H1 (cell line): ENCODE data around the gene NRXN3. TPM values are rescaled to one million over a fixed set of nuclear protein-coding genes. Genes with fewer than 3 reads are reported as not detected.
A peak's percentile ranks its signal among the peaks of the same experiment; 100 is the strongest.

Experiments
- CTCF ChIA-PET: fragments of 300-600 bp; sonication (Branson Sonifier 250); formaldehyde crosslinking; loops from one replicate; lab custom pipeline; 2021; ENCODE audit not compliant: partially characterized antibody; lab: Charles Lee
- POLR2A ChIA-PET: fragments of 300-600 bp; sonication (Branson Sonifier 250); formaldehyde crosslinking; loops from one replicate; lab custom pipeline; 2021; ENCODE audit warnings: inconsistent platforms; ENCODE audit not compliant: partially characterized antibody; lab: Charles Lee
- DNase-seq, 2 experiments: peaks; one replicate each; pipeline versions ENCODE4 v3.0.0 to v3.0.0-alpha.2; 2010 to 2022; ENCODE audit warnings: low spot score in 2 of 2, low read depth in 1 of 2, mixed read lengths in 1 of 2
- FAIRE-seq: peaks from 2 replicates; lab custom pipeline; 2011; peaks lifted over from hg19 to GRCh38; lab: Jason Lieb, UNC
- H2AFZ ChIP-seq: 2 replicates; pipeline ENCODE4 v1.8.1; 2012; ENCODE audit warnings: low read length, inconsistent platforms
- H2AK5ac ChIP-seq: 2 replicates; pipeline ENCODE4 v1.6.1; 2013; ENCODE audit warnings: low read depth, low read length
- H2BK120ac ChIP-seq: replicated peaks from 2 replicates; pipeline ENCODE3; 2013; ENCODE audit warnings: low read depth, low read length, inconsistent platforms
- H2BK12ac ChIP-seq: 2 replicates; pipeline ENCODE4 v1.6.1; 2013; ENCODE audit warnings: low read depth, low read length
- H2BK15ac ChIP-seq: 2 replicates; pipeline ENCODE4 v1.6.1; 2013; ENCODE audit warnings: low read length
- H2BK20ac ChIP-seq: 2 replicates; pipeline ENCODE4 v1.6.1; 2013; ENCODE audit warnings: low read length
- H2BK5ac ChIP-seq: 2 replicates; pipeline ENCODE4 v1.6.1; 2013; ENCODE audit warnings: low read depth, low read length
- H3K14ac ChIP-seq: 2 replicates; pipeline ENCODE4 v1.6.1; 2013; ENCODE audit warnings: inconsistent platforms; ENCODE audit not compliant: insufficient read length
- H3K18ac ChIP-seq: 2 replicates; pipeline ENCODE4 v1.6.1; 2013; ENCODE audit warnings: low read length; ENCODE audit errors: extremely low read depth
- H3K23ac ChIP-seq: 2 replicates; pipeline ENCODE4 v1.6.1; 2013; ENCODE audit warnings: inconsistent platforms; ENCODE audit not compliant: insufficient read length
- H3K23me2 ChIP-seq: 2 replicates; pipeline ENCODE4 v1.6.1; 2013; ENCODE audit warnings: low read depth, low read length
- H3K27ac ChIP-seq: 2 replicates; pipeline ENCODE4 v1.6.1; 2011; ENCODE audit warnings: low read depth, low read length, inconsistent platforms
- H3K27me3 ChIP-seq, 4 experiments: replicated peaks in 1 of 4; 1 replicate in 1 of 4; 2 replicates in 3 of 4; pipeline versions ENCODE4 v1.6.1 to v1.8.1; 2011 to 2013; ENCODE audit warnings: low read length in 3 of 4, mild to moderate bottlenecking in 3 of 4, inconsistent platforms in 2 of 4, mixed read lengths in 2 of 4, moderate library complexity in 1 of 4; ENCODE audit not compliant: control insufficient read depth in 3 of 4, insufficient read depth in 3 of 4; ENCODE audit errors: extremely low read depth in 1 of 4
- H3K36me3 ChIP-seq, 4 experiments: 2 replicates each; pipeline versions ENCODE4 v1.6.1 to v1.8.1; 2011 to 2013; ENCODE audit warnings: mild to moderate bottlenecking in 4 of 4, low read length in 3 of 4, moderate library complexity in 2 of 4, control low read depth in 1 of 4, inconsistent platforms in 1 of 4; ENCODE audit not compliant: insufficient read depth in 4 of 4, control insufficient read depth in 2 of 4
- H3K4ac ChIP-seq: replicated peaks from 2 replicates; pipeline ENCODE3; 2013; ENCODE audit warnings: low read length, low read depth, mixed read lengths, inconsistent platforms; ENCODE audit not compliant: insufficient read length
- H3K4me1 ChIP-seq, 4 experiments: replicated peaks in 1 of 4; 1 replicate in 1 of 4; 2 replicates in 3 of 4; pipeline versions ENCODE4 v1.6.1 to v1.8.1; 2011 to 2013; ENCODE audit warnings: low read length in 3 of 4, inconsistent platforms in 2 of 4, mixed read lengths in 1 of 4; ENCODE audit not compliant: insufficient read depth in 4 of 4, control insufficient read depth in 3 of 4
- H3K4me2 ChIP-seq, 2 experiments: 2 replicates each; pipeline versions ENCODE4 v1.6.1 to v1.8.1; 2011 to 2013; ENCODE audit warnings: low read depth in 2 of 2, low read length in 2 of 2, control low read depth in 1 of 2, inconsistent platforms in 1 of 2, mild to moderate bottlenecking in 1 of 2; ENCODE audit not compliant: insufficient read depth in 1 of 2
- H3K4me3 ChIP-seq, 4 experiments: fragments of 200-600, 300-600 bp in 1 of 4; sonication (generic), shearing (Covaris generic), sonication (Bioruptor Twin) in 1 of 4; 2 replicates each; pipeline versions ENCODE4 v1.5.1 to v1.8.1; 2011 to 2016; ENCODE audit warnings: low read length in 4 of 4, low read depth in 3 of 4, control low read depth in 2 of 4, inconsistent platforms in 2 of 4, mild to moderate bottlenecking in 2 of 4, mixed read lengths in 1 of 4, moderate library complexity in 1 of 4; ENCODE audit not compliant: insufficient read depth in 2 of 4; ENCODE audit errors: extremely low read depth in 1 of 4
- H3K56ac ChIP-seq: replicated peaks from 2 replicates; pipeline ENCODE3; 2013; ENCODE audit warnings: low read depth, mild to moderate bottlenecking, mixed read lengths, low read length, inconsistent platforms; ENCODE audit not compliant: insufficient read length
- H3K79me1 ChIP-seq: 2 replicates; pipeline ENCODE4 v1.6.1; 2013; ENCODE audit warnings: low read depth, low read length, control low read depth
- H3K79me2 ChIP-seq, 2 experiments: 2 replicates each; pipeline versions ENCODE4 v1.6.1 to v1.8.1; 2012 to 2013; ENCODE audit warnings: low read length in 2 of 2, mild to moderate bottlenecking in 2 of 2, inconsistent platforms in 1 of 2; ENCODE audit not compliant: insufficient read depth in 2 of 2, control insufficient read depth in 1 of 2
- H3K9ac ChIP-seq, 4 experiments: replicated peaks in 1 of 4; 1 replicate in 1 of 4; 2 replicates in 3 of 4; pipeline versions ENCODE4 v1.6.1 to v1.8.1; 2011 to 2013; ENCODE audit warnings: low read depth in 3 of 4, low read length in 3 of 4, control low read depth in 2 of 4, mild to moderate bottlenecking in 2 of 4, moderate library complexity in 2 of 4, inconsistent platforms in 1 of 4; ENCODE audit errors: extremely low read depth in 1 of 4
- H3K9me3 ChIP-seq, 2 experiments: 2 replicates each; pipeline versions ENCODE4 v1.6.1 to v1.8.1; 2012 to 2013; ENCODE audit warnings: mild to moderate bottlenecking in 2 of 2, moderate library complexity in 2 of 2, control low read depth in 1 of 2, inconsistent platforms in 1 of 2, low read depth in 1 of 2, low read length in 1 of 2, mixed read lengths in 1 of 2; ENCODE audit not compliant: insufficient read depth in 2 of 2
- H4K20me1 ChIP-seq, 2 experiments: replicated peaks in 1 of 2; 2 replicates each; pipeline versions ENCODE3 to v1.8.1; 2011 to 2013; ENCODE audit warnings: inconsistent platforms in 2 of 2, low read length in 2 of 2, mild to moderate bottlenecking in 1 of 2; ENCODE audit not compliant: insufficient read depth in 2 of 2, control insufficient read depth in 1 of 2
- H4K5ac ChIP-seq: 2 replicates; pipeline ENCODE4 v1.6.1; 2013; ENCODE audit warnings: low read length, low read depth, mixed read lengths, inconsistent platforms; ENCODE audit not compliant: insufficient read length
- H4K8ac ChIP-seq: 2 replicates; pipeline ENCODE4 v1.8.0; 2013; ENCODE audit warnings: mild to moderate bottlenecking, moderate library complexity, low read length, inconsistent platforms; ENCODE audit not compliant: insufficient read depth; ENCODE audit errors: extremely low read depth
- H4K91ac ChIP-seq: replicated peaks from 2 replicates; pipeline ENCODE3; 2013; ENCODE audit warnings: low read length, mixed read lengths, inconsistent platforms; ENCODE audit not compliant: insufficient read length
- ATF3 ChIP-seq: IDR thresholded peaks from 2 replicates; pipeline ENCODE4 v1.6.1; 2011; ENCODE audit warnings: low read depth, mild to moderate bottlenecking, low read length; ENCODE audit not compliant: insufficient read depth
- BACH1 ChIP-seq: IDR thresholded peaks from 2 replicates; pipeline ENCODE4 v1.6.1; 2012; ENCODE audit warnings: low read length, improper control_type of control experiment
- BRCA1 ChIP-seq: IDR thresholded peaks from 2 replicates; pipeline ENCODE4 v1.6.1; 2012; ENCODE audit warnings: low read depth, low read length, improper control_type of control experiment
- CBX5 ChIP-seq: fragments of 300-800, 300-1000 bp; sonication (generic); IDR thresholded peaks from 2 replicates; pipeline ENCODE4 v1.7.1; 2016; ENCODE audit warnings: antibody characterized with exemption, low read length, low read depth
- EP300 ChIP-seq, 2 experiments: IDR thresholded peaks; 1 replicate in 1 of 2; 2 replicates in 1 of 2; pipeline ENCODE4 v1.6.1; 2011 to 2012; ENCODE audit warnings: low read depth in 2 of 2, low read length in 2 of 2, mild to moderate bottlenecking in 2 of 2, borderline replicate concordance in 1 of 2, inconsistent platforms in 1 of 2, moderate library complexity in 1 of 2
- GTF2F1 ChIP-seq: IDR thresholded peaks from 2 replicates; pipeline ENCODE4 v1.6.1; 2012; ENCODE audit warnings: low read depth, low read length, improper control_type of control experiment, borderline replicate concordance
- KDM4A ChIP-seq: IDR thresholded peaks from one replicate; pipeline ENCODE4 v1.7.1; 2012; ENCODE audit warnings: low read depth, mild to moderate bottlenecking, moderate library complexity, low read length, inconsistent platforms; ENCODE audit not compliant: severe bottlenecking
- MAFK ChIP-seq: IDR thresholded peaks from 2 replicates; pipeline ENCODE4 v1.6.1; 2012; ENCODE audit warnings: low read depth, mild to moderate bottlenecking, improper control_type of control experiment, low read length
- POLR2A ChIP-seq, 2 experiments: IDR thresholded peaks; 1 replicate in 1 of 2; 2 replicates in 1 of 2; pipeline ENCODE4 v1.6.1; 2011; ENCODE audit warnings: low read depth in 2 of 2, low read length in 2 of 2, mild to moderate bottlenecking in 2 of 2; ENCODE audit errors: control extremely low read depth in 1 of 2
- RNF2 ChIP-seq: fragments of 200-900, 300-1000 bp; sonication (generic); IDR thresholded peaks from 2 replicates; pipeline ENCODE4 v1.7.1; 2016; ENCODE audit warnings: borderline replicate concordance, low read depth, mild to moderate bottlenecking, antibody characterized with exemption, low read length; ENCODE audit not compliant: poor library complexity, severe bottlenecking; ENCODE audit errors: missing control alignments
- SP2 ChIP-seq: IDR thresholded peaks from 2 replicates; pipeline ENCODE4 v1.6.1; 2012; ENCODE audit warnings: mild to moderate bottlenecking, low read length, inconsistent platforms
- SRF ChIP-seq: IDR thresholded peaks from 2 replicates; pipeline ENCODE4 v1.6.1; 2011; ENCODE audit warnings: mild to moderate bottlenecking, low read depth, low read length, moderate library complexity
- TAF1 ChIP-seq: IDR thresholded peaks from 2 replicates; pipeline ENCODE4 v1.6.1; 2011; ENCODE audit warnings: mild to moderate bottlenecking, low read depth, low read length
- TBP ChIP-seq: IDR thresholded peaks from 2 replicates; pipeline ENCODE4 v1.6.1; 2011; ENCODE audit warnings: low read depth, low read length, improper control_type of control experiment
- WGBS, 2 experiments: shearing (Covaris generic) in 1 of 2; methylation state at CpG; one replicate each; pipeline versions ENCODE4 v1.1.6 to v1.1.7; 2013 to 2015; ENCODE audit warnings: low lambda C conversion rate in 2 of 2, mixed read lengths in 2 of 2, inconsistent platforms in 1 of 2, low coverage in 1 of 2, missing lambda C conversion rate in 1 of 2; ENCODE audit not compliant: insufficient replicate concordance in 2 of 2, insufficient coverage in 1 of 2, insufficient read length in 1 of 2; ENCODE audit errors: extremely low coverage in 1 of 2, missing lambda C conversion rate in 1 of 2; 5-methylcytosine and 5-hydroxymethylcytosine counted together
- polyA plus RNA-seq, 7 experiments: library from polyadenylated mRNA; depleted of rRNA in 3 of 7; stranded (reverse) in 5 of 7; unstranded in 2 of 7; fragments of >200 nt in 5 of 7; fragments of 200-250 nt in 2 of 7; gene quantifications; 1 replicate in 5 of 7; 2 replicates in 1 of 7; 4 replicates in 1 of 7; pipeline versions ENCODE4 v1.2.1 to v1.2.3, GENCODE V29; 2011 to 2013; ENCODE audit warnings: missing spikeins in 2 of 7, mixed read lengths in 2 of 7
- total RNA-seq: library from RNA; stranded (reverse); fragmentation: NEBNext Ultra II Directional; extraction: Animal tissue kit (Norgen Biotek cat#: 25700); gene quantifications from 2 replicates; pipeline ENCODE4 v1.2.1, GENCODE V29; 2021

Gene NRXN3
- total and polyA plus RNA-seq, 2 of the 8 experiments (the other 6 are each of a cell fraction or from before 2014, with no cell fraction given) = 2.6 to 4.1 TPM

- no peak overlapping the region for H2BK20ac ChIP-seq
- H4K91ac ChIP-seq = no peak overlapping the region
- FAIRE-seq (no peak), DNase-seq (no peak)
- H3K4me1 ChIP-seq = no peaks in the 10 kb centered on the region; a peak in 1 of 7 replicates
- H3K36me3 ChIP-seq = no peaks in the 10 kb centered on the region
- H2BK5ac ChIP-seq = no peak overlapping the region
- H3K79me2 ChIP-seq = no peaks in the 10 kb centered on the region
- H2BK120ac ChIP-seq = no peak overlapping the region
- H2BK15ac ChIP-seq = peak overlapping the region; percentile 51; the same call in 1 of the 2 replicates
- no peak overlapping the region for H2AFZ ChIP-seq
- H3K27ac ChIP-seq = no peak overlapping the region
- H3K23me2 ChIP-seq = peaks cover 1% of the 10 kb centered on the region; the same call in 1 of the 2 replicates
- H2BK12ac ChIP-seq = no peak overlapping the region
- 89% methylated on average over 1 of the region's 2 CpGs; no CpG with 5 or more reads in 1 of the 2 experiments for WGBS, 2 experiments
- no peak overlapping the region for H3K4me3 ChIP-seq
- ChIA-PET CTCF (interaction anchor here (1.1 kb wide), 1 partner anchor 49 kb away, joined by 3 read pairs; no protein-coding TSS in a partner anchor), POLR2A (no interaction called here)
- H3K23ac ChIP-seq = no peak overlapping the region
- no peak overlapping the region for H2AK5ac ChIP-seq
- H3K4ac ChIP-seq = no peak overlapping the region
- no peak overlapping the region for H3K18ac ChIP-seq
- no peak overlapping the region for H3K14ac ChIP-seq
- no peaks in the 10 kb centered on the region for H4K20me1 ChIP-seq
- no peak overlapping the region for H3K9ac ChIP-seq
- H3K56ac ChIP-seq = no peak overlapping the region
- H3K27me3 ChIP-seq = no peaks in the 10 kb centered on the region
- H4K5ac ChIP-seq = no peak overlapping the region
- H3K4me2 ChIP-seq = no peak overlapping the region
- no peaks in the 10 kb centered on the region for H3K9me3 ChIP-seq
- H3K79me1 ChIP-seq = no peaks in the 10 kb centered on the region
- H4K8ac ChIP-seq = no peak overlapping the region
- TF ChIP-seq TAF1 (no peak), EP300 (IDR thresholded peaks at IDR 0.05; ENCODE audit: borderline replicate concordance in 1 of 2, low read depth in 2 of 2, low read length in 2 of 2) (no peak), BACH1 (no peak), SRF (no peak), MAFK (no peak), CBX5 (no peak), SP2 (no peak), TBP (no peak), KDM4A (no peak), RNF2 (no peak), BRCA1 (no peak), POLR2A (IDR thresholded peaks at IDR 0.05; ENCODE audit: control extremely low read depth in 1 of 2, low read depth in 2 of 2, low read length in 2 of 2) (no peak), GTF2F1 (no peak), ATF3 (no peak)
These were observed 165.4 kb downstream of the NRXN3 start for GRCh38 chr14:78335531-78335930.
